ENCODE data around the gene BICRA. TPM values are rescaled to one million over a fixed set of nuclear protein-coding genes. Genes with fewer than 3 reads are reported as not detected.

Gene BICRA
- total and polyA plus RNA-seq, 3 experiments from 2014 or later: 1.6 to 13.9 (median 11.5) TPM

GRCh38 chr19:47750752-47751151, 141.8 kb downstream of the BICRA start:
- Mint-ChIP-seq H3K27ac (no peak overlapping the region), H3K4me3 (no peak overlapping the region), H3K36me3 (peaks cover 5 to 70% (median 17%) of the 10 kb centered on the region in 3 donors), H3K9me3 (no peaks in the 10 kb centered on the region), H3K4me1 (peaks cover 19 to 26% (median 21%) of the 10 kb centered on the region in 3 donors), H3K27me3 (no peaks in the 10 kb centered on the region)
- POLR2A ChIA-PET: no interaction called here
- Histone ChIP-seq H3K4me1 (ENCODE audit: insufficient read depth, low read length) (peaks cover 35% of the 10 kb centered on the region), H3K27ac (ENCODE audit: low read depth, low read length) (no peak overlapping the region), H3K4me3 (ENCODE audit: low read length) (no peak overlapping the region), H3K9me3 (ENCODE audit: low read length) (no peaks in the 10 kb centered on the region), H3K36me3 (ENCODE audit: insufficient read depth, low read length) (peaks cover 71% of the 10 kb centered on the region), H3K27me3 (ENCODE audit: insufficient read depth, low read length, poor library complexity, severe bottlenecking) (no peaks in the 10 kb centered on the region)
- CTCF ChIA-PET: interaction anchor here (1.0 kb wide), 1 partner anchor 17 kb away, joined by 3 read pairs; no protein-coding TSS in a partner anchor
- DNase-seq: no peak

GRCh38 chr19:47752440-47753211, 143.7 kb downstream of the BICRA start:
- Mint-ChIP-seq H3K27ac (peak overlapping the region in 1 of 8 donors; percentile 33), H3K4me1 (peaks cover 14 to 19% (median 16%) of the 10 kb centered on the region in 3 donors), H3K9me3 (no peaks in the 10 kb centered on the region), H3K27me3 (no peaks in the 10 kb centered on the region), H3K36me3 (peaks cover 5 to 82% (median 20%) of the 10 kb centered on the region in 3 donors), H3K4me3 (peak overlapping the region in 1 of 7 donors; percentile 27)
- H3K4me1 ChIP-seq (ENCODE audit: insufficient read depth, low read length): peaks cover 23% of the 10 kb centered on the region
- CTCF ChIA-PET: no interaction called here
- no peaks in the 10 kb centered on the region for H3K9me3 ChIP-seq (ENCODE audit: low read length)
- peaks cover 79% of the 10 kb centered on the region for H3K36me3 ChIP-seq (ENCODE audit: insufficient read depth, low read length)
- no peak for DNase-seq
- POLR2A ChIA-PET: no interaction called here
- no peaks in the 10 kb centered on the region for H3K27me3 ChIP-seq (ENCODE audit: insufficient read depth, low read length, poor library complexity, severe bottlenecking)
- no peak overlapping the region for H3K4me3 ChIP-seq (ENCODE audit: low read length)
- H3K27ac ChIP-seq (ENCODE audit: low read depth, low read length): no peak overlapping the region

Other genes with a start within 250 kb of the BICRA start
- not detected for gene MEIS3, start 189.6 kb upstream of the BICRA start, total RNA-seq
- gene MEIS3, start 189.6 kb upstream of the BICRA start, polyA plus RNA-seq: not detected
- not detected for gene SLC8A2, start 137.2 kb upstream of the BICRA start, total RNA-seq
- not detected for gene SLC8A2, start 137.2 kb upstream of the BICRA start, polyA plus RNA-seq
- 10 to 100 TPM; 10.8 to 12.4 TPM for gene KPTN, start 124.9 kb upstream of the BICRA start, total RNA-seq
- 5.9 TPM for gene KPTN, start 124.9 kb upstream of the BICRA start, polyA plus RNA-seq
- 10 to 100 TPM; 77.6 to 78.0 TPM for gene NAPA, start 94.1 kb upstream of the BICRA start, total RNA-seq
- gene NAPA, start 94.1 kb upstream of the BICRA start, polyA plus RNA-seq: 122 TPM
- gene ZNF541, start 36.0 kb upstream of the BICRA start, total RNA-seq: under 1 TPM; 0.13 to 0.44 TPM
- 0.18 TPM for gene ZNF541, start 36.0 kb upstream of the BICRA start, polyA plus RNA-seq
- gene EHD2, start 104.3 kb downstream of the BICRA start, total RNA-seq: under 1 TPM in 1 of 2 experiments, not detected in 1; 0.07 TPM
- not detected for gene EHD2, start 104.3 kb downstream of the BICRA start, polyA plus RNA-seq
- 100 to 1,000 TPM; 236 to 243 TPM for gene NOP53, start 136.4 kb downstream of the BICRA start, total RNA-seq
- gene NOP53, start 136.4 kb downstream of the BICRA start, polyA plus RNA-seq: 196 TPM
- 100 to 1,000 TPM; 116 to 122 TPM for gene SELENOW, start 169.6 kb downstream of the BICRA start, total RNA-seq
- 334 TPM for gene SELENOW, start 169.6 kb downstream of the BICRA start, polyA plus RNA-seq
- not detected for gene TPRX1, start 195.4 kb downstream of the BICRA start, total RNA-seq
- gene TPRX1, start 195.4 kb downstream of the BICRA start, polyA plus RNA-seq: not detected
- not detected for gene CRX, start 212.8 kb downstream of the BICRA start, total RNA-seq
- gene CRX, start 212.8 kb downstream of the BICRA start, polyA plus RNA-seq: not detected